HL-60 (cell line): ENCODE measurements around the gene E2F3.

ENCODE experiments used
- DNase-seq, 2 experiments: peaks; one replicate each; pipeline ENCODE4 v3.0.0-alpha.2; 2010 to 2020; ENCODE audit warnings: low read depth in 1 of 2, low spot score in 1 of 2
- H3K27ac ChIP-seq: fragments of 250-450 bp; sonication (Bioruptor Pico); replicated peaks from 2 replicates; pipeline ENCODE4 v1.5.1; 2020; ENCODE audit warnings: mild to moderate bottlenecking, moderate library complexity
- H3K27me3 ChIP-seq: fragments of 250-450 bp; sonication (Bioruptor Pico); 2 replicates; pipeline ENCODE4 v1.5.1; 2021; ENCODE audit warnings: mild to moderate bottlenecking, moderate library complexity; ENCODE audit not compliant: insufficient read depth, poor library complexity, severe bottlenecking
- H3K4me3 ChIP-seq: replicated peaks from 2 replicates; pipeline ENCODE4 v1.5.1; 2011; ENCODE audit warnings: mild to moderate bottlenecking, control low read depth, low read length; ENCODE audit not compliant: insufficient read depth
- CTCF ChIP-seq: IDR thresholded peaks from one replicate; pipeline ENCODE4 v1.5.1; 2011; ENCODE audit warnings: low read length, control low read depth, inconsistent platforms; ENCODE audit not compliant: insufficient read depth
- GABPA ChIP-seq: IDR thresholded peaks from 2 replicates; pipeline ENCODE4 v1.6.1; 2012; ENCODE audit warnings: low read depth
- POLR2AphosphoS5 ChIP-seq: IDR thresholded peaks from 2 replicates; pipeline ENCODE4 v1.6.1; 2012; ENCODE audit warnings: low read depth
- REST ChIP-seq: IDR thresholded peaks from 2 replicates; pipeline ENCODE4 v1.6.1; 2012; ENCODE audit warnings: low read depth; ENCODE audit not compliant: insufficient replicate concordance
- SPI1 ChIP-seq: IDR thresholded peaks from 2 replicates; pipeline ENCODE4 v1.6.1; 2012; ENCODE audit warnings: low read depth, mild to moderate bottlenecking, borderline replicate concordance
- long read RNA-seq: library from polyadenylated mRNA; unstranded; transcript quantifications from one replicate; pipeline ENCODE4 v2.0.0, GENCODE V29; 2020

E2F3 gene
- long read RNA-seq, full-length matches to known transcripts, result 3 of 44 reads
- long read RNA-seq, partial matches to known transcripts, result 11 of 44 reads
- long read RNA-seq, other reads (novel, unspliced or antisense), result 30 of 44 reads

GRCh38 chr6:20401205-20402091 is at the start of gene E2F3:
Gene E2F3 (plus strand): TSS chr6:20401879. CDS start chr6:20402233, 354 bp downstream.
- Histone ChIP-seq H3K27me3 (no peaks in the 10 kb centered on the region), H3K27ac (peak within 1 kb of the TSS; percentile 99), H3K4me3 (peak within 1 kb of the TSS; percentile 79)
- TF ChIP-seq REST (peak; percentile 81), SPI1 (no peak; the same call in 1 of the 2 replicates), POLR2AphosphoS5 (peak; percentile 90)
- DNase-seq, result peak; percentile 99 to 100

- DNase-seq, result no peak
- no peak for TF ChIP-seq SPI1
- no peak for TF ChIP-seq CTCF
- TF ChIP-seq GABPA, result no peak
- TF ChIP-seq POLR2AphosphoS5, result no peak
- no peak for TF ChIP-seq REST
- H3K27me3 ChIP-seq, result no peaks in the 10 kb centered on the region
- no peak overlapping the region for H3K4me3 ChIP-seq
- no peak overlapping the region for H3K27ac ChIP-seq
Measured at GRCh38 chr6:20352346-20352745, 49.3 kb upstream of the E2F3 start.

- H3K4me3 ChIP-seq, result no peak overlapping the region
- DNase-seq, result no peak
- no peaks in the 10 kb centered on the region for H3K27me3 ChIP-seq
- H3K27ac ChIP-seq, result no peak overlapping the region
- no peak for TF ChIP-seq SPI1
- TF ChIP-seq REST, result no peak
- TF ChIP-seq GABPA, result no peak
- no peak for TF ChIP-seq POLR2AphosphoS5
- TF ChIP-seq CTCF, result no peak
Measured at GRCh38 chr6:20353134-20353533, 48.5 kb upstream of the E2F3 start.
